Spinal cord (tissue), 10 donors: ENCODE data around the gene SLC47A2. TPM values are rescaled to one million over a fixed set of nuclear protein-coding genes. Genes with fewer than 3 reads are reported as not detected.

Experiments
- DNase-seq, 6 donors: peaks; one replicate each; pipeline versions ENCODE4 v3.0.0 to v3.0.0-alpha.2; 2013 to 2015; ENCODE audit warnings: low spot score in 6 of 6, low read depth in 4 of 6
- H3K27ac ChIP-seq: one replicate; pipeline ENCODE4 v1.5.1; 2013; ENCODE audit warnings: low read depth, low read length, control low read depth
- H3K27me3 ChIP-seq: one replicate; pipeline ENCODE4 v1.6.1; 2013; ENCODE audit warnings: low read length; ENCODE audit not compliant: control insufficient read depth, insufficient read depth
- H3K36me3 ChIP-seq: one replicate; pipeline ENCODE4 v1.6.1; 2013; ENCODE audit warnings: low read length; ENCODE audit not compliant: control insufficient read depth, insufficient read depth
- H3K4me1 ChIP-seq: one replicate; pipeline ENCODE4 v1.6.1; 2013; ENCODE audit warnings: low read length; ENCODE audit not compliant: control insufficient read depth, insufficient read depth
- H3K4me3 ChIP-seq: one replicate; pipeline ENCODE4 v1.5.1; 2013; ENCODE audit warnings: low read depth, low read length, control low read depth
- H3K9me3 ChIP-seq: one replicate; pipeline ENCODE4 v1.6.1; 2013; ENCODE audit warnings: low read length; ENCODE audit not compliant: control insufficient read depth, insufficient read depth
- WGBS: methylation state at CpG from one replicate; pipeline ENCODE4 v1.1.5; 2013; ENCODE audit warnings: missing lambda C conversion rate; ENCODE audit not compliant: insufficient coverage; 5-methylcytosine and 5-hydroxymethylcytosine counted together
- polyA plus RNA-seq, 2 donors: library from polyadenylated mRNA; unstranded; fragments of 120-200 nt; gene quantifications; one replicate each; pipeline ENCODE4 v1.2.1, GENCODE V29; 2013; ENCODE audit not compliant: insufficient read length in 2 of 2
- total RNA-seq, 2 donors: library from RNA; depleted of rRNA in 1 of 2; stranded (reverse); fragments of 120-200 nt in 1 of 2; fragments of >200 nt in 1 of 2; gene quantifications; one replicate each; pipeline versions ENCODE4 v1.2.3 to v1.2.4, GENCODE V29; 2013 to 2014
- donor health status: healthy.

The SLC47A2 gene
- total and polyA plus RNA-seq, 4 donors = 1.7 to 2.4 (median 1.9) TPM

DNA sequence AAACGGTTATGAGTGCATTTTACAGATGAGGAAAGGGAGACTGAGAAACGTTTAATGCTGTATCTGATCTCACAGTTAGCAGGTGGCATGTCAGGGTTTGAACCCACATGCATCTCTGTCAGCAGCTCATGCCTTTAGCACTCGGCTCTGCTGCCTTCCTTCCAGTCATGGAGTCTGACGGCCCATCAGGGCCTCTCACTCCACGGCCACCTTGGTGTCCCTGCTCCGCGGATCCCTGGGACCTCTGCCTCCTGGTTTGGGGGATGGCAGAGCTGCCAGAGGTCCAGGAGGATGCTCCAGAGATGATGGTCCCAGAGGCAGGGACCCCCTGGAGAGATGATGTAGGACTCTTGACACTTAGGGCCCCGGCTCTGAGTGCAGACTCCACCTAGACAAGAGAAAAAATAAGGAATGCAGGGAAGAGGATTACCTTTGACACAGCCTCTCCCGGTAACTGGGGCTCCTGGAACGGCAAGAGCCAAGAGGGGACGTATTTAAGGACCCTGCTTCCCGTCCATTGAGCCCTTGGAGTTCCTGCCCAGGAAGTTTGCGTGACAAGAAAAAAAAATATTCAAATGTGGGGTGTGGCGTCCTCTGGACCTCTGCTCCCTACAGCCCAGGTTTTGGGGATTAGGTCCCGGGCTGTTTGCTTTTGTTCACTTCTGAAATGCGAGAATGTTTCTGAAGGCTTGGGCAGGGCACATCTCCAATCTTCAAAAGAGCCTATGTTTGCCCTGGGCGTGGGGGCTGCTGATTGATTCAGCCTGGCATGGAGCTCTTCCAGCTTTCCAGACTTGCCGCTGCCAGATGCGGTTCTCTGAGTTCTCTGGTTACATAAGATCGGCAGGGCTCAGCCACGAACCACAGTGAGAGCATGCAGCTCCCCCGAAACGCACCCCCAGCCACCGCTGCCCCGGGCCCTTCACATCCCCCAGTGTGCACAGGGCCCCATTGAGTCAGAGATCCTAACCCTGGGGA lies 31.7 kb upstream of the SLC47A2 start, which contains the start of gene ALDH3A1:
Gene ALDH3A1, minus strand, starts transcription at position 470 of the 978 bp plus-strand sequence. CDS start 3,169 bp downstream, outside the sequence.
- no peaks in the 10 kb centered on the region for H3K27me3 ChIP-seq
- 55% methylated on average over 21 of the region's 25 CpGs for WGBS
- peak in 1 of 6 donors; percentile 9 for DNase-seq
- no peaks in the 10 kb centered on the region for H3K9me3 ChIP-seq
- H3K4me3 ChIP-seq = no peak within 1 kb of the TSS
- H3K36me3 ChIP-seq = no peaks in the 10 kb centered on the region
- H3K27ac ChIP-seq = no peak within 1 kb of the TSS
- H3K4me1 ChIP-seq = peaks cover 27% of the 10 kb centered on the region

- Histone ChIP-seq H3K27ac (no peak overlapping the region), H3K4me3 (no peak overlapping the region), H3K4me1 (peaks cover 24% of the 10 kb centered on the region), H3K27me3 (no peaks in the 10 kb centered on the region), H3K9me3 (no peaks in the 10 kb centered on the region), H3K36me3 (no peaks in the 10 kb centered on the region)
- no peak for DNase-seq
- 94% methylated on average over 12 of the region's 13 CpGs for WGBS
Observed at GRCh38 chr17:19747159-19747719, 30.9 kb upstream of the SLC47A2 start.

GRCh38 chr17:19746517-19746916 lies 30.1 kb upstream of the SLC47A2 start:
- Histone ChIP-seq H3K4me1 (peaks cover 24% of the 10 kb centered on the region), H3K27ac (no peak overlapping the region), H3K9me3 (no peaks in the 10 kb centered on the region), H3K27me3 (no peaks in the 10 kb centered on the region), H3K36me3 (no peaks in the 10 kb centered on the region), H3K4me3 (no peak overlapping the region)
- 89% methylated on average over 14 of the region's 20 CpGs for WGBS
- no peak for DNase-seq

DNA sequence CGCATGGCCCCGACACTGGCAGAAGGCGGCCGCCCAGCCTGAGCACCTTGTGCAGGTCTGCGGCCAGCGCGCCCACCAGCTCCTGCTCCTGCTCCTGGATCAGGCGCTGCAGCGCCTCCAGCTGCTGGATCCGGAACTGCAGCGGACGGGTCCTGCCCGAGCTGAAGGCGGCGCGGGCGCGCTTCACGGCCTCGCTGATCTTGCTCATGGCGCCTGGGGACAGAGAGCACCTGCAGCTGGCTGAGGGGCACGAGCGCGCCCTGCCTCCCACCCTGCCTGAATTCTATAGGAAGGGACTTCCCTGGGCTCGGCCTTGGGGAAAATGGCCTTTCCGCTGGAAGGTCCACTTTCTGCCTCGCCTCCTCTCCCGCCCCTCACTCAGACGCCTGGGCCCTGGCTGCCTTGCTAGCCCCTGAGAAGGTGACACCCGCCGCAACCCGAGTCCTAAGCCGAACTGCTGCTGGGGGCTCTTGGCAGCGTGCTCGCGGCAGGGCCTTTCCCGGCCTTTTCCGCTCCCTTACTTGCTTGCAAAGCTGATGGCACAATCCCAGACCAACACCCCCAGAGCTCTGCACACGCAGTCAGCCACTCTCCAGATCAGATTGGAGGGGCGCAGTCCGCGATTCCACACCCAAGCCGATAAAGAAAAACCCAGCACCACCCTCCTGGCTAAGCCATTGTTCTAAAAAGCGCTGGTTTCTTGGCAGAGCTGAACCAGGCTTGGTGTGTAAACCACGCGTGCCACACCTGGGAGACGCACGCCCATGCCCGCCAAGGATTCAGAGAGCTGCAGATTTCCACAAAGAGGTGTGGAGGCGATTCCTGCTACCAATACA lies 28.8 kb upstream of the SLC47A2 start:
- H3K4me3 ChIP-seq = no peak overlapping the region
- DNase-seq = peak; percentile 71 to 95 (median 76)
- 22% methylated on average over 48 of the region's 50 CpGs for WGBS
- H3K4me1 ChIP-seq = peaks cover 24% of the 10 kb centered on the region
- H3K36me3 ChIP-seq = no peaks in the 10 kb centered on the region
- H3K27me3 ChIP-seq = no peaks in the 10 kb centered on the region
- no peaks in the 10 kb centered on the region for H3K9me3 ChIP-seq
- H3K27ac ChIP-seq = no peak overlapping the region

DNA sequence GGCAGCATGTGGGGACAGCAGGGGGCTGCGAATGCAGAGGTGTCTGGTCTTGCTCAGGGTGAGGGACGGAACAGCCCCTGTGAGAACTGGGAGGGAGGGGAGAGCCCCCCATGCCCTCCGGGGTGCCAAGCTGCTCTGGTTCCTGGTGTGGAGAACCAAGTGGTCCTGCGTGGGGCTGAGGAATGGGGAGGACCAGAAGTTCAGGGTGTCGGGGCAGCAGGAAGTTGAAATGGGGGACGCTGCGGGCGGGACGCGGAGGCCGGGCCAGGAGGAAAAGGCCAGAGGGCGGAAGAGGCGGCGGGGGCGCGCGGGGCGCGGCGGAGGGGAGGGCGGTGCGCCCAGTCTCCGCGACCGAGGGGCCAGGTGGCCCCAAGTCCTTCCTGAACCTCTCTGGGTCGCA lies 28.1 kb upstream of the SLC47A2 start:
- Histone ChIP-seq H3K4me3 (peak overlapping the region; percentile 35), H3K9me3 (no peaks in the 10 kb centered on the region)

DNA sequence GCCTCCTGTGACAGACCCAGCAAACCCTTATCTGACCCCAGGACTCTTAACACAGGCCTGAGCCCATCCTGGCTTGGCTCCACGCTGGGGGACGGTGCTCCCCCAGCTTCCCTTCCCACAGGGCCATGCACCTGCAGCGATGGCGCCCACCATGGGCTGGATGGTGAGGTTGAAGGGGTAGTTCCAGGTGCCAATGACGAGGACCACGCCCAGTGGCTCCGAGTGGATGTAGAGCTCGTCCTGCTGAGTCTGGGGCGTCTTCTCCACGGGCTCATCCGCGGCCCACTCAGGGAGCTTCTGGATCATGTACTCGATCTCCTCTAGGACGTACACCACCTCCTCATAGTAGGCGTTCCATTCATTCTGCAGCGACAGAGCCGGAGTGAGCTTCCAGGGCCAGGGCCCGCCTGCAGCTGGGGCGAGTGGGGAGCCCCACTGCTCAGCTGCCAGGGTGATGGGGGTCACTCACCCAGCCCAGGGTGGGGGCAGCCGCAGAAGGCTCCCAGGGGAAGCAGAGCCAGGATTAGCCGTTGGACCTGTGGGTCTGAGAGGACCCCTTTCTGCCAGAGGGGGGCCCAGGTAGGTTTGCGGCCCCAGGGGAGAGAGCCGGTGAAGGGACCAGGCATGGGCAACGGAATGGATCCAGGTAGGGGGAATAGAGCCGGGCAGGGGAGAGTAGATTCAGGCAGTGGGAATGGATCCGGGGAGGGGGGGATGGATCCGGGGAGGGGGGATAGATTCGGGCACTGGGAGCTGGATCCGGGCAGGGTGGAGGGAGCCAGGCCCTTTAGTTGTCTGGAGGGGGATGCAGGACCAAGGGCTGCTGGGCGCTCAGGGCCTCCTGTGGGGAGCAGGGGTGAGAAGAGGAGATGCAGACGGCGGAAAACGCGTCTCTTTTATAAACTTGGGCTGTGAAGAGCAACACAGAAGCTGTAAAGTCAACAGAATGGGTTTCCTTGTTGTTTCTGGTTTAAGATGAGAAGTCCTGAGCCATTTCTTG lies 27.0 kb upstream of the SLC47A2 start:
- Histone ChIP-seq H3K27me3 (no peaks in the 10 kb centered on the region), H3K9me3 (no peaks in the 10 kb centered on the region), H3K4me3 (no peak overlapping the region), H3K36me3 (no peaks in the 10 kb centered on the region), H3K4me1 (peaks cover 17% of the 10 kb centered on the region), H3K27ac (no peak overlapping the region)
- DNase-seq = no peak
- 91% methylated on average over 30 of the region's 34 CpGs for WGBS

More for the DNA sequence above, 28.1 kb upstream of the SLC47A2 start:
- Histone ChIP-seq H3K27me3 (no peaks in the 10 kb centered on the region), H3K27ac (no peak overlapping the region), H3K36me3 (no peaks in the 10 kb centered on the region), H3K4me1 (peaks cover 24% of the 10 kb centered on the region)
- peak in 1 of 6 donors; percentile 26 for DNase-seq
- 7% methylated on average over 19 of the region's 26 CpGs for WGBS

- Histone ChIP-seq H3K27me3 (no peaks in the 10 kb centered on the region), H3K36me3 (no peaks in the 10 kb centered on the region), H3K4me1 (peaks cover 11% of the 10 kb centered on the region), H3K4me3 (no peak overlapping the region), H3K27ac (no peak overlapping the region), H3K9me3 (no peaks in the 10 kb centered on the region)
- 97% methylated on average over 7 of the region's 10 CpGs for WGBS
- no peak for DNase-seq
Observed at GRCh38 chr17:19742495-19742894, 26.1 kb upstream of the SLC47A2 start.

GRCh38 chr17:19741832-19742457 lies 25.6 kb upstream of the SLC47A2 start:
- H3K36me3 ChIP-seq = no peaks in the 10 kb centered on the region
- no peaks in the 10 kb centered on the region for H3K9me3 ChIP-seq
- H3K4me3 ChIP-seq = no peak overlapping the region
- peaks cover 11% of the 10 kb centered on the region for H3K4me1 ChIP-seq
- DNase-seq = no peak
- no peaks in the 10 kb centered on the region for H3K27me3 ChIP-seq
- H3K27ac ChIP-seq = no peak overlapping the region
- 91% methylated on average over 13 of the region's 14 CpGs for WGBS
